ENCODE data around the gene CSTPP1. TPM values are rescaled to one million over a fixed set of nuclear protein-coding genes. Genes with fewer than 3 reads are reported as not detected.

The CSTPP1 gene
- total and polyA plus RNA-seq, 2 of the 8 experiments (the other 6 are each of a cell fraction or from before 2014, with no cell fraction given) = 24.2 to 28.7 TPM

DNA sequence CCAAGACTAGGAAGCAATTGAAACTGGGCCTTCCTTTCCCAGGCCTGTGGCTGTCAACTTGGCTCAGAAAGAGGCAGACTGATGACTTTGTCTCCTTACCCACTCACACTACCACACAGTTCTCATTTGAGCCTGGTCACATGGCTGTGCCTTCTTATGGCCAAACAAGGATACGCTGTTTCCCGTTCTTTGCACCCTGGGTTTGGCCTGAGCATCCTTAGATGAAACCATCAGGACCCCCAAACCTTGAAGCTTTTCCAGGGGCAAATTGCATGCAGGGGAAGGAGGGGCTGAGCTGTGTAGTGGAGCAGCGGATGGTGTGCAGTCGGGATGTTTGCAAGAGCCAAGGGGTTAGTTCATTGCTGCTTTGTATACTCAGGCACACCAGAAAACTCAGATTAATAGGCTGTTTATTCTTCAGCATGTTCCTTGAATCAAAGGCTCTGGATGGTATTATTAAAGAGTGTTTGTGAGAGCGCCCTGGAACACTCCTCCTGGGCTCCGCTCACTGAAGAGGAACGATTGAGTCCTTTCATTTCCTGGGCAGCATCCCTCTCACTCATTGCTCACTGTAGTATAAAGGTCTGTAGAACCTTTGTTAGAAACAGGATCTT lies 170.3 kb downstream of the CSTPP1 start:
- H2BK12ac ChIP-seq (ENCODE audit: low read depth, low read length) = no peak overlapping the region
- DNase-seq (ENCODE audit: low read depth in 1 of 2, low spot score in 2 of 2) (no peak), FAIRE-seq (no peak)
- H3K79me2 ChIP-seq (ENCODE audit: control insufficient read depth in 1 of 2, insufficient read depth in 2 of 2, low read length in 2 of 2) = no peaks in the 10 kb centered on the region
- no peak overlapping the region for H2AFZ ChIP-seq (ENCODE audit: low read length)
- H3K4me2 ChIP-seq (ENCODE audit: insufficient read depth in 1 of 2, low read depth in 2 of 2, low read length in 2 of 2) = no peak overlapping the region
- 97% methylated on average over 7 of the region's 7 CpGs; no CpG with 5 or more reads in 1 of the 2 experiments for WGBS, 2 experiments (ENCODE audit: extremely low coverage in 1 of 2, insufficient coverage in 1 of 2, insufficient read length in 1 of 2, insufficient replicate concordance in 2 of 2, low coverage in 1 of 2, low lambda C conversion rate in 2 of 2, missing lambda C conversion rate in 1 of 2)
- no peaks in the 10 kb centered on the region for H3K27me3 ChIP-seq (replicated peaks in 1 of 4; ENCODE audit: control insufficient read depth in 3 of 4, extremely low read depth in 1 of 4, insufficient read depth in 3 of 4, low read length in 3 of 4)
- no peak overlapping the region for H3K14ac ChIP-seq (ENCODE audit: insufficient read length)
- H2BK5ac ChIP-seq (ENCODE audit: low read depth, low read length) = no peak overlapping the region
- no peak overlapping the region for H4K91ac ChIP-seq (replicated peaks; ENCODE audit: insufficient read length, low read length)
- no peak overlapping the region for H2BK20ac ChIP-seq (ENCODE audit: low read length)
- H3K56ac ChIP-seq (replicated peaks; ENCODE audit: insufficient read length, low read depth, low read length) = no peak overlapping the region
- no peaks in the 10 kb centered on the region; a peak in 1 of 8 replicates for H3K36me3 ChIP-seq (ENCODE audit: control insufficient read depth in 2 of 4, insufficient read depth in 4 of 4, low read length in 3 of 4)
- H3K79me1 ChIP-seq (ENCODE audit: low read depth, low read length) = no peaks in the 10 kb centered on the region
- POLR2A ChIA-PET (ENCODE audit: partially characterized antibody) = no interaction called here
- H3K18ac ChIP-seq (ENCODE audit: extremely low read depth, low read length) = no peak overlapping the region
- H4K8ac ChIP-seq (ENCODE audit: extremely low read depth, insufficient read depth, low read length) = no peak overlapping the region
- H3K4me3 ChIP-seq (ENCODE audit: extremely low read depth in 1 of 4, insufficient read depth in 2 of 4, low read depth in 3 of 4, low read length in 4 of 4) = no peak overlapping the region
- no peak overlapping the region for H2AK5ac ChIP-seq (ENCODE audit: low read depth, low read length)
- no peaks in the 10 kb centered on the region for H3K9me3 ChIP-seq (ENCODE audit: insufficient read depth in 2 of 2, low read depth in 1 of 2, low read length in 1 of 2)
- no peaks in the 10 kb centered on the region for H3K23me2 ChIP-seq (ENCODE audit: low read depth, low read length)
- no peak overlapping the region for H3K4ac ChIP-seq (replicated peaks; ENCODE audit: insufficient read length, low read depth, low read length)
- no peak overlapping the region for H2BK120ac ChIP-seq (replicated peaks; ENCODE audit: low read depth, low read length)
- no peak overlapping the region for H4K5ac ChIP-seq (ENCODE audit: insufficient read length, low read depth, low read length)
- H3K27ac ChIP-seq (ENCODE audit: low read depth, low read length) = no peak overlapping the region
- H3K4me1 ChIP-seq (replicated peaks in 1 of 4; ENCODE audit: control insufficient read depth in 3 of 4, insufficient read depth in 4 of 4, low read length in 3 of 4) = peaks cover 4 to 16% (median 7%) of the 10 kb centered on the region in 4 experiments; a peak in 6 of 7 replicates
- no peak overlapping the region for H3K23ac ChIP-seq (ENCODE audit: insufficient read length)
- CTCF ChIA-PET (ENCODE audit: partially characterized antibody) = interaction anchor here (1.0 to 1.8 kb wide), 2 partner anchors 24 to 40 kb away, joined by 3 to 6 read pairs; no protein-coding TSS in a partner anchor
- H2BK15ac ChIP-seq (ENCODE audit: low read length) = no peak overlapping the region
- no peak overlapping the region for H3K9ac ChIP-seq (replicated peaks in 1 of 4; ENCODE audit: extremely low read depth in 1 of 4, low read depth in 3 of 4, low read length in 3 of 4)
- no peaks in the 10 kb centered on the region for H4K20me1 ChIP-seq (replicated peaks in 1 of 2; ENCODE audit: control insufficient read depth in 1 of 2, insufficient read depth in 2 of 2, low read length in 2 of 2)
- TF ChIP-seq, protein P1, sequence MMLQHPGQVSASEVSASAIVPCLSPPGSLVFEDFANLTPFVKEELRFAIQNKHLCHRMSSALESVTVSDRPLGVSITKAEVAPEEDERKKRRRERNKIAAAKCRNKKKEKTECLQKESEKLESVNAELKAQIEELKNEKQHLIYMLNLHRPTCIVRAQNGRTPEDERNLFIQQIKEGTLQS (IDR thresholded peaks at IDR 0.05; ENCODE audit: insufficient read depth, low read depth, low read length) = no peak
- no peak for TF ChIP-seq SP4 (IDR thresholded peaks at IDR 0.05; ENCODE audit: low read length)
